Measurements from ENCODE around the gene VAMP2. TPM values are rescaled to one million over a fixed set of nuclear protein-coding genes. Genes with fewer than 3 reads are reported as not detected.

Gene VAMP2
- total and polyA plus RNA-seq, 2 of the 4 experiments (the other 2 are of a cell fraction), result 2.3 to 33.3 TPM

DNA sequence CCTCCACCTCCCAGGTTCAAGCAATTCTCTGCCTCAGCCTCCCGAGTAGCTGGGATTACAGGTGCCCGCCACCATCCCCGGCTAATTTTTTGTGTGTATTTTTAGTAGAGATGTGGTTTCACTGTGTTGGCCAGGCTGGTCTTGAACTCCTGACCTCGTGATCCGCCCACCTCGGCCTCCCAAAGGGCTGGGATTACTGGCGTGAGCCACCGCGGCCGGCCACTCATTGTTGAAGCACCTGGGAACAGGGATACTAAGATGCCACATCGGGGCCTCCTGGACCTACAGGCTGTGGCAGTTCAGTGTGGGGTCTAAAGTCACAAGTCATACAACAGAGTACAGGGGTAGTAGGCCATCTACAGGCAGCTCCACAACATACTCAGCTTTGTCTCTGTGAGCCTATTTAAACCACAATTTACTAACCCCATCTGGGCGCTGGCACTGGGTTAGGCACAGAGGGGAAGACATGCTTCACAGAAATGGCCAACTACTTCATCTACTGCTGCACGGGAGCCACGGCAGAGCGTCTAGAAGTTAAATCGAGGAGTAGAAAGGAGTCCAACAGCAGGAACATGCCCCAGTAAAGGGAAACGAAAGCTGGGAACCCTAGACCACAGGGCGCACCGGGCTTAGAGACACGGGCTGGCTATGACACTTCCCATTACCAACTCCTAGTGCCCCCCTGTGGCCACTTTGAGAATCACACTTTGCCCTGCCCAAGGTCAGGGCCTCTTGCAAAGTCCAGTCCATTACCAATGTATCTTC, 4.3 kb downstream of the VAMP2 start:
- Histone ChIP-seq H3K9me1 (ENCODE audit: insufficient read depth, low read length) (peaks cover 11% of the 10 kb centered on the region), H3K56ac (ENCODE audit: extremely low read depth, insufficient read depth, low read length) (0 out of 2 replicates have a peak overlapping the region, but pooled peaks have one; percentile 3), H2AFZ (replicated peaks; ENCODE audit: low read length, poor library complexity) (peak overlapping the region; percentile 67), H2AK5ac (ENCODE audit: low read depth, low read length) (peak overlapping the region; percentile 69), H4K5ac (ENCODE audit: low read depth, low read length) (no peak overlapping the region), H4K8ac (ENCODE audit: low read depth in 2 of 2, low read length in 2 of 2) (peak overlapping the region in 1 of 2 experiments; percentile 71; a peak in 1 of 4 replicates), H3K36me3 (ENCODE audit: control insufficient read depth, insufficient read depth, low read length) (peaks cover 15% of the 10 kb centered on the region), H3K18ac (ENCODE audit: low read depth, low read length) (no peak overlapping the region), H3K79me1 (ENCODE audit: low read depth in 1 of 2, low read length in 2 of 2) (peaks cover 19 to 52% of the 10 kb centered on the region in 2 experiments), H2BK20ac (ENCODE audit: low read depth, low read length) (no peak overlapping the region), H3K9me3 (ENCODE audit: control insufficient read depth, insufficient read depth, low read length) (no peaks in the 10 kb centered on the region), H2BK5ac (ENCODE audit: low read depth, low read length, poor library complexity, severe bottlenecking) (no peak overlapping the region), H3K27me3 (ENCODE audit: control insufficient read depth, insufficient read depth, low read length) (no peaks in the 10 kb centered on the region), H3K4me2 (ENCODE audit: low read depth, low read length) (no peak overlapping the region), H3K9ac (ENCODE audit: low read depth, low read length) (0 out of 2 replicates have a peak overlapping the region, but pooled peaks have one; percentile 14), H3K4me3 (ENCODE audit: insufficient read depth, low read depth, low read length) (no peak overlapping the region), H2BK15ac (ENCODE audit: low read depth, low read length) (no peak overlapping the region), H3K14ac (replicated peaks; ENCODE audit: low read depth, low read length) (no peak overlapping the region), H2AK9ac (replicated peaks; ENCODE audit: low read depth, low read length, poor library complexity) (peak overlapping the region; percentile 90), H3K4ac (ENCODE audit: low read depth, low read length) (peak overlapping the region; percentile 30; the same call in 1 of the 2 replicates), H4K20me1 (ENCODE audit: insufficient read depth, low read length) (peaks cover 14% of the 10 kb centered on the region), H4K91ac (ENCODE audit: insufficient read depth, low read depth, low read length) (no peak overlapping the region), H2BK120ac (ENCODE audit: low read depth, low read length) (no peak overlapping the region), H3K4me1 (ENCODE audit: control insufficient read depth, insufficient read depth, low read length) (peaks cover 22% of the 10 kb centered on the region), H3K23ac (ENCODE audit: low read depth, low read length) (no peak overlapping the region), H3K27ac (ENCODE audit: insufficient read depth, low read length) (0 out of 2 replicates have a peak overlapping the region, but pooled peaks have one; percentile 16)
- in situ Hi-C loops (cut with MboI; ENCODE audit: low sequenced_read_pairs) (loop anchor here (25.0 kb wide), 1 partner anchor 921 kb away; the partner anchor contains the start of genes DVL2, GABARAP and PHF23), dilution Hi-C loops (cut with HindIII; ENCODE audit: low sequenced_read_pairs, unreplicated experiment) (no loop called here), intact Hi-C loops (cut with micrococcal nuclease) (loop anchor here (1.0 to 5.0 kb wide), 2 partner anchors 20 to 76 kb away; no protein-coding TSS in a partner anchor)
- ChIA-PET CTCF (interaction anchor here (0.7 to 1.1 kb wide), 3 partner anchors 20 to 38 kb away, joined by 3 read pairs; no protein-coding TSS in a partner anchor), POLR2A (ENCODE audit: unreplicated experiment) (interaction anchor here (1.1 kb wide), 1 partner anchor 15 kb away, joined by 4 read pairs; no protein-coding TSS in a partner anchor)
- no TSS peak for BruUV-seq (replicated peaks)
- DNase-seq, result peak; percentile 87
- 80% methylated on average over 7 of the region's 20 CpGs; no CpG with 5 or more reads in 1 of the 2 experiments for WGBS, 2 experiments (ENCODE audit: extremely low coverage in 2 of 2, insufficient read length in 1 of 2)
- ATAC-seq (ENCODE audit: low read depth), result peak; percentile 30
- TF ChIP-seq POLR2A (IDR thresholded peaks at IDR 0.05; ENCODE audit: low read depth, low read length) (0 out of 2 replicates have a peak, but pooled peaks have one; percentile 26), MAFK (IDR thresholded peaks at IDR 0.05; ENCODE audit: low read depth, low read length) (no peak), NFE2L2 (IDR thresholded peaks at IDR 0.05; ENCODE audit: low read depth, low read length) (no peak), FOS (IDR thresholded peaks at IDR 0.05; ENCODE audit: low read depth, low read length) (no peak), RFX5 (IDR thresholded peaks at IDR 0.05; ENCODE audit: low read depth, low read length) (no peak), SMC3 (IDR thresholded peaks at IDR 0.05; ENCODE audit: low read depth, low read length) (peak; percentile 74), CEBPB (IDR thresholded peaks at IDR 0.05; ENCODE audit: low read depth, low read length) (0 out of 2 replicates have a peak, but pooled peaks have one; percentile 13), MAZ (IDR thresholded peaks at IDR 0.05; ENCODE audit: borderline replicate concordance, low read depth, low read length) (peak; percentile 49; the same call in 1 of the 2 replicates), RAD21 (IDR thresholded peaks at IDR 0.05; ENCODE audit: low read length) (peak; percentile 79), CHD1 (IDR thresholded peaks at IDR 0.05; ENCODE audit: low read depth, low read length) (no peak), MXI1 (IDR thresholded peaks at IDR 0.05; ENCODE audit: borderline replicate concordance, low read depth, low read length) (peak; percentile 46; the same call in 1 of the 2 replicates)
- TF ChIP-seq, protein P1, sequence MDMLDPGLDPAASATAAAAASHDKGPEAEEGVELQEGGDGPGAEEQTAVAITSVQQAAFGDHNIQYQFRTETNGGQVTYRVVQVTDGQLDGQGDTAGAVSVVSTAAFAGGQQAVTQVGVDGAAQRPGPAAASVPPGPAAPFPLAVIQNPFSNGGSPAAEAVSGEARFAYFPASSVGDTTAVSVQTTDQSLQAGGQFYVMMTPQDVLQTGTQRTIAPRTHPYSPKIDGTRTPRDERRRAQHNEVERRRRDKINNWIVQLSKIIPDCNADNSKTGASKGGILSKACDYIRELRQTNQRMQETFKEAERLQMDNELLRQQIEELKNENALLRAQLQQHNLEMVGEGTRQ (IDR thresholded peaks at IDR 0.05; ENCODE audit: low read depth, low read length), result 0 out of 2 replicates have a peak, but pooled peaks have one; percentile 19
- TF ChIP-seq, protein P2, sequence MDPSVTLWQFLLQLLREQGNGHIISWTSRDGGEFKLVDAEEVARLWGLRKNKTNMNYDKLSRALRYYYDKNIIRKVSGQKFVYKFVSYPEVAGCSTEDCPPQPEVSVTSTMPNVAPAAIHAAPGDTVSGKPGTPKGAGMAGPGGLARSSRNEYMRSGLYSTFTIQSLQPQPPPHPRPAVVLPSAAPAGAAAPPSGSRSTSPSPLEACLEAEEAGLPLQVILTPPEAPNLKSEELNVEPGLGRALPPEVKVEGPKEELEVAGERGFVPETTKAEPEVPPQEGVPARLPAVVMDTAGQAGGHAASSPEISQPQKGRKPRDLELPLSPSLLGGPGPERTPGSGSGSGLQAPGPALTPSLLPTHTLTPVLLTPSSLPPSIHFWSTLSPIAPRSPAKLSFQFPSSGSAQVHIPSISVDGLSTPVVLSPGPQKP (IDR thresholded peaks at IDR 0.05; ENCODE audit: borderline replicate concordance, low read depth, low read length), result no peak
